Stimulated activated CD4-positive, alpha-beta T cell treated with anti-CD3 and anti-CD28 coated beads, Interleukin-2, amount 100 ng/mL, for 4 hours (primary cell): ENCODE data around the gene GLP2R.
"Not testable (repeated sequence)": the region's sequence is repeated elsewhere in the genome, so short reads cannot be mapped to it uniquely, and the experiment has no call there.

Experiments
- DNase-seq: peaks from one replicate; pipeline ENCODE4 v3.0.0-alpha.2; 2020; ENCODE audit warnings: low read depth

Gene GLP2R

GRCh38 chr17:9899280-9900043 is 73.7 kb downstream of the GLP2R start:
- no peak for DNase-seq

GRCh38 chr17:9900044-9900594 is 74.4 kb downstream of the GLP2R start:
- no peak for DNase-seq

GRCh38 chr17:9900784-9901183 is 75.1 kb downstream of the GLP2R start:
- DNase-seq = no peak

GRCh38 chr17:9902120-9902519 is 76.4 kb downstream of the GLP2R start:
- no peak for DNase-seq

GRCh38 chr17:9904277-9905077 is 78.8 kb downstream of the GLP2R start:
- no peak for DNase-seq

- DNase-seq = no peak
These were observed 79.3 kb downstream of the GLP2R start, which contains the start of gene RCVRN for GRCh38 chr17:9905078-9905415. TSS of gene RCVRN (minus strand) at chr17:9905271. CDS start at chr17:9905180, 91 bp downstream.

- DNase-seq = no peak
These were observed 80.2 kb downstream of the GLP2R start for GRCh38 chr17:9905902-9906301.

GRCh38 chr17:9906616-9907015 is 80.9 kb downstream of the GLP2R start:
- no peak for DNase-seq

GRCh38 chr17:9907131-9907530 is 81.4 kb downstream of the GLP2R start:
- DNase-seq = no peak

GRCh38 chr17:9907883-9908648 is 82.3 kb downstream of the GLP2R start:
- DNase-seq = no peak

- DNase-seq = no peak
These were observed 82.9 kb downstream of the GLP2R start for GRCh38 chr17:9908649-9909042.

- no peak for DNase-seq
These were observed 85.4 kb downstream of the GLP2R start for GRCh38 chr17:9911089-9911488.

- no peak for DNase-seq
These were observed 86.7 kb downstream of the GLP2R start for GRCh38 chr17:9912121-9913099.

- DNase-seq = no peak
These were observed 87.8 kb downstream of the GLP2R start for GRCh38 chr17:9913476-9913875.

GRCh38 chr17:9916108-9916507 is 90.4 kb downstream of the GLP2R start:
- DNase-seq = no peak

GRCh38 chr17:9917131-9917530 is 91.4 kb downstream of the GLP2R start:
- no peak for DNase-seq

- no peak for DNase-seq
These were observed 92.1 kb downstream of the GLP2R start for GRCh38 chr17:9917801-9918200.

- no peak for DNase-seq
These were observed 92.6 kb downstream of the GLP2R start for GRCh38 chr17:9918352-9918751.

GRCh38 chr17:9918804-9919352 is 93.2 kb downstream of the GLP2R start:
- no peak for DNase-seq

GRCh38 chr17:9921216-9921615 is 95.5 kb downstream of the GLP2R start:
- not testable (repeated sequence) for DNase-seq
